ENCODE results near the gene SGMS2.

SGMS2 gene

DNA sequence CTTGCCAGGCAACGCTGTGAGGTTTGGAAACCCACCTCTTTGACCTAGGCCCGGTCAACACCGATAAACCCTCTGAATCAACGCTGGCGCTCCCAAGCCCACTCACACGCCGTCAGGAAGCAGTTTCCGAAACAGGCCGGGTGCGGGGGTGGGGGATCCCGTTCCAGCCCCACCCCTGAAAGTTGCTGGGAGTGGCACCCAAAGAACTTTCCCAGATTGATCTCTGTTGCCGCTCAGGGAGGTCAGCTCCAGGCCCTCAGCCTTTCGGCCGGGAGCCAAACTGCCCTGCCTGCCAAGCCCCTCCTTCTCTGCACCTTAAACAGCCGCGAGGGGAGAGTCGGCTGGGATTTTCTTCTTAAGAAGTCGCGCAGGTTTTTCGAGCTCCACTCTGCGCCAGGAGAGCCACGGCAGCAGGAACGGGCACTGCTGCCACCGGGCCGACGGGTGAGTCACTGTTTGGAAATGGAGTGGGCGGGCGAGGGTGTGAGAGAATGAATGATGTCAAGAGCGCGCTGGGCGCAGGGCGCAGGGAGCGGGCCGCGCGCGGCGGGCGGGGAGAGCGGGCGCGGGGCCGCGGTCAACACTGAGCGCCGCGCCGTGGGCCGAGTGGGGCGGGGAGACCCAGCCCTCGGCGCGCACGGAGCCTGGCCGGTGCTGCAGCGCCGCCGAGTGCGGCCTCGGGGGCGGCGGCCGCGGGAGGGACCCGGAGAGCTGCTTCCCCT is at the start of gene SGMS2:
Gene SGMS2, plus strand, starts transcription at position 583 of the 722 bp plus-strand sequence. CDS start 70,622 bp downstream, outside the sequence.
- no peak for DNase-seq (ENCODE audit: low spot score)

DNA sequence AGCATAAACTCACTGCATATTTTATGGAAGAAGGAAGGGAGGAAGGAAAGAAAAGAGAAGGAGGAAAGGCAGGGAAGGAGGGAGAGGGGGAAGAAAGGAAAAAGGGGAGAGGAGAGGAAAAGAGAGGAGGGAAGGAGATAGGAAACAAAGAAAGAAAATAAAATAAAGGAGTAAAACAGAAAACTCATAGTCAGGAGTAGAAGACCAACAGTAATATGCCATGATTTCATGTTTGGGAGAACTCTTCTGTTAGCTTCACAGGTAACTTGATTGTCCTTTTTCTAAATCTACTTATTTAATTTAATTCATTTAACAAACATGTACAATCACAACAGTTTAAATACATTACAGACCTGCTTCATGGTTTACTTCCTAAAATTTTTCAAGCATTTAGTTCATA is 46.8 kb upstream of the SGMS2 start:
- no peak for DNase-seq (ENCODE audit: low spot score)

DNA sequence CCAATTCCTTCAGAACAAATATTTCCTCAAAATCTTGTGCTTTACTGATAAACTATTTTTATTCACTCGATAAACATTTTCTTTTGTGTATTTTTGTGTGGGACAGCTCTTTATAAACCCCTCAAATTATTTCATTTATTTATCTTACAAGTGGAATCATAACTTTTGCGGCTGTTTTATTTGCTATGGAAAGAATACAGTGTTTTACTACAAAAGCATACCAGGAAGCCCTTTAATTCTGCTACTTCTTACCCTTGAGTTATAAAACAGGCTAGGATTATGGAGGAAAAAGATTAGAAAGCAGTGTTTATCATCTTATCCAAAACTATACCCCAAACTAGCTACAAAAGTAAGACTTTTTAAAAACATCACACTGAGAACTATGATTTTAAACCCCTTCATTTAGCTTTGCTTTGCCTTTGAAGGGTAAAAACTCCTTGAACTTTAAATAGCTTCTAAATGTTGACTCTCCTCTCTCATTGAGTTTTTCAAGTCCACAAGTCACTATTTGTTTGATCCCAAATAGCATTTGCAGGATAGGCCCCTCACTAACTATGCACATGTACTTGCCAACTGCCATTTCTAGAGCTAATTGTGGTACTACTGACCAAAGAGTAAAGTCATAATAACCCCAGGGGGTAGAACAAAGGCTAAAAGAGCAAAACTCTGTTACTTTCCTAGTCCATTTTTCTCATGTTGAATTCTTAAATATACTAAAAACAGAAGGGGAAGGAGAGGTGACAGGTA is 45.8 kb upstream of the SGMS2 start:
- DNase-seq (ENCODE audit: low spot score): no peak

DNA sequence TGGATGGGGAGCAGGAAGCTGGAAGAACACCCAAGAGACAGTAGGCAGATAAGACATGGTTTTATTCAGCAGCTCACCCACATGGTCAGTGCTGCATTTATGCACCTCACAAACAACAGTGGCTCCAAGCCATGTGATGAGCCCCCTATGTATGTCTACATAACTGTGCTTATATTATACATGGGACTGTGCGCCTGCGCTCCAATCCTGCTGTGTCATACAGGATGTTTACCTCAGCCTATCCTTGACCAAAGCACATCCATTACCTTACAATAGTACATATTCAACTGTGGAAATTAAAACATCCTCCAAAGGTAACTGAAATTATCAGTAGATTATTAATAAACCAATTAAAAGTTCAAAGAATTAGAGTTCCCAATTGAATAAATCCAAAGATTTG is 44.1 kb upstream of the SGMS2 start:
- no peak for DNase-seq (ENCODE audit: low spot score)

DNA sequence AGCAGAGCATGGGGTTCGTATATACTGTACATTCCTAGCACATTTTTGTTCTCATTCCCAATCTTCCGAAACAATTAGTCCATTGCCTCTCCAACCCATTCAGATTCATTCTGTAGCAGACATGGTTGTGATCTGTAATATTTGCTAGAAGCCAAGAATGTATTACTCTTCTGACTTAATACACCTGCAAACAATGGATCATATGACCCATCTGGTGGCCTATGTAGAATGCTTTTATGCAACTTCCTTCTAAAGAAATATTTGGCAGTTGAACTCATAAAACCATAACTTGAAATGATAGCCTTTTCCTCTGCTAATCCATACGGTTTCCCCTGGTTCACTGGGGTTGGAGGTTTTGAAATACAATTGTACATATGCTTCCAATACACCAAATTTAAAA is 32.8 kb upstream of the SGMS2 start:
- no peak for DNase-seq (ENCODE audit: low spot score)

DNA sequence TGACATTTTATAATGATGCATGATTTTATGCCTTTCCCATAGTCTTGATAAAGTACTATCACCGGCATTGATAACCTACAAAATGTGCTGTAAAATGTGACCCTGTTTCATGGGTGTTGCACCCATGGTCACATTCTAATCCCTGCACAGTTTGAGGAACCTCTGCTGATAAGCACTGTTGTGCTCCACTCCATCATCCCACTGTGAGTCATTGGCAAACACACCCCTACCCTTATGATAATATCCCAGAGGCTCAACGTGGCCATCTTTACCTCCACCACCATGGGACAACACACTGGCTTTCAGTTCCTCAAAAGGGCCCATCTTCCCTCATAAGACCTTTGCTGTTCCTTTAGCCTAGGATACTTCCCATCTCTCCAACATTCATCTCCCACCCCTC is 32.0 kb upstream of the SGMS2 start:
- DNase-seq (ENCODE audit: low spot score): no peak

DNA sequence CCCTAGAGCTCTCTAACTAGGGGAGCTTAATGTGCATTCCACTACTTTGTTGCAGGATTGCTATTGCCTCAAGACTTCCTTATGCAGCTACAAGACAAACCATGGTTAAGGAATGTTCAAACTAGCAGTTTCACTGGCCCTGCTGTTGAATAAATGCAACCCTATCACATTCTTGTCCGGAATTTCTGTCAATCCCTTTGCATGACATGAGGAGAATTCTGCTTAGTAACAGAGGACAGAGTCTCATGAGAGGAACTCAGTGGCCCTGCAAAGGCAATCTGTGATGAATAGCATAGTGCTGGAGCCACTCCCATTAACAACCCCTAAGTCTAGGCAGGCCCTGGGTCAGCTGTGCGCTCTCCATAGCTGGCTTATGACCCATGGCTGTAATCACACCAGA is 30.7 kb upstream of the SGMS2 start:
- no peak for DNase-seq (ENCODE audit: low spot score)

DNA sequence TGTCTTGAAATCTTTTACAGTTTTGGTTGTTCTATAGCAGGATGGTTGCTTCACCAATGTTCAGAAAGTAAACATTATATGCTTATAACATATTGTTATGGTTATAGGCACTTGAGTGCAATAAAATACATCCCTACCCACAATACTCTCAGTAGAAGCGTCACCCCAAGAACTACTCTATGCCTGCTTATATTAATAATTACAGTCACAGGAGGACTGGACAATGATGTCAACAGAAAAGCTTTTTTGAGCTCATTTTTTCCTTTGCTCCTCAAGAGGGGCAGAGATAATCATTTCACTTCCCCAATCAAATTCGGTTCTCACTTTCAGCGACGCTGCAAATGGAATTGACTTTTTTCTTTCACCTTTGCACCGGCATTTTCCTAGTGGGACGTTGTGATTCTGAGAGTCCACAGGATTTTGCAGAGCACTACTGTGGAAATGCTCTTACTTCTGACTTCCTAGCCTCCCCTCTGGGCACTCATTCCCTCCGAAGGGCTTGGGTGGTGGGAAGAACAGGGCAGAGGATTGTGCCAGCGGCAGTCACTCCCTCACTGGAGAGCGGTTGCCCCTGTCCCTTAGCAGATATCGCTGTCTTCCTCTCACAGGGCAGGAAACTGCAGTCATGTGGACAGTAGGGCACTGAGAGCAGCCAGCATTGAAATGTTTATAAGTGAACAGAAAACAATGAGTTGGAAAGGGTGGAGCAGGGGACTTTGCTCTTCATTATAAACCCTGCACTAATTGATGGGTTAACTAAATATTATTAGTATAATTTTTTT is 24.9 kb upstream of the SGMS2 start:
- no peak for DNase-seq (ENCODE audit: low spot score)

DNA sequence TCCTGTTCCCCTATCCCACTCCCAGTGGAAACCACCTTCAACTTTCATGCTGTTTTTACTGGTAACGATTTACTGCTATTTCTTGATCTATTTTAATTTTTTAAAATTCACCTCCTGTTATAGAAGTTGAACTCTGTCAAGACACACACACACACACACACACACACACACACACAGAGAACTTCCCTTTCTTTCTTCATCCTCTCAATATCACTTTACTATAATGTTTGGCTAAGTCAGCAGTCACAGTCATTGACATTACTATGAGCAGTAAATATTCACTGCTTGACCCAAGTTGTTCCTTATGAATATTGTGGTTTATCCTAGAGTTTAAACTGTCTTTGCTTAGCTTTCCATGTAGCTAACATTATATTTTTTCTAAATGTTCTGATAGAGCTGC is 24.0 kb upstream of the SGMS2 start:
- DNase-seq (ENCODE audit: low spot score): no peak

DNA sequence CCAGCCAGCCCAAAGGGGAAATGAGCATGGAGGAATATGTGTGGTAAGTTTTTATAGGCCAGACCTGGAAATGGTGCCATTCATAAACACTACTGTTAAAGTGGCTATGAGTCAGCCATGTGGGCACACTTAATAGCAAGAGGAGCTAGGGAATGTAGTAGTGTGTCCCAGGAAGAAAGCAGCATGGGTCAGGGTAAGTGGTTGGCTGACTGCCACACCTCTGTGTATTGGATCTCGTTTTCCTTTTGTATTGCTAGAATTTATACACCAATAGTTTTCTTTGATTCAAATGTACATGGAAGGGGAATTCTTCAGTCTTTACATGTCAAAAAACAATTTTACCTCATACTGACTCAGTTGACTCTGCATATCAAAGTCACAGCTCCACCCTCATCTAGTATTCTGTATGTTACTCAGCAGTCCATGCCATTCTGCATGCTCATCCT is 22.9 kb upstream of the SGMS2 start:
- DNase-seq (ENCODE audit: low spot score): no peak

DNA sequence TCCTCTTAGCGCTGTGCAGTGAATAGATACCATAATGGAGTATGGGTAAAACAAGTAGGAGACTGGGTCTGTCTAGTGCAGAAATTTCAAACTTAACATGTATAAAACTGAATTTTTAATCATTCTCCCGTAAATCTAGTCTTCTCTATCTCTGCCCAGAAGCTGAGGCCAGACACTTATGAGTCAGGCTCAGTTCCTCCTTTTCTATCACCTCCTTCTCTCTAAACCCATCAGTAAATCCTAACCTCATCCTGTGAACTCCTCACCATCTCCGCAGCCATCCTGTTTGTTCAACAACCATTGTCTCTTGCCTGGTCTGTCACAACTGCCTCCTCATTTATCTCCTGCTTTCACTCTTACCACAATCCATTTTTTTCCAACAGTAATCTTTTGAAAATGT is 19.8 kb upstream of the SGMS2 start:
- no peak for DNase-seq (ENCODE audit: low spot score)

DNA sequence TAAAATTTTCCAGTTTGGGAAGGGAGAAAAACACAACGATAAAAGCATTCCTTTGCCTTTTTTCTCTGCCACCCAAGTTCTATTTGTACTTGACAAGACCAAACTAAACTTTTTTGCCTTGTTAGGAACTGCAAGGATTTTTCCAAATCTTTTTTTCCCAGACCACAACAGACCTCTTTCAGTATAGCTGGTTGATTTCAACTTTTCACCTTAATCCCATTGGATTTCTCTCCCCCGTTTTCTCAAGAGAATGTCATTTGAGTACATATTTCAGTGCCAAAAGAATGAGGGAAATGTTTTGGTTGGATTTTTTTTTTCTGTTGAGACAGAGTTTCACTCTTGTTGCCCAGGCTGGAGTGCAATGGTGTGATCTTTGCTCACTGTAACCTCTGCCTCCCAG is 18.5 kb upstream of the SGMS2 start:
- no peak for DNase-seq (ENCODE audit: low spot score)

DNA sequence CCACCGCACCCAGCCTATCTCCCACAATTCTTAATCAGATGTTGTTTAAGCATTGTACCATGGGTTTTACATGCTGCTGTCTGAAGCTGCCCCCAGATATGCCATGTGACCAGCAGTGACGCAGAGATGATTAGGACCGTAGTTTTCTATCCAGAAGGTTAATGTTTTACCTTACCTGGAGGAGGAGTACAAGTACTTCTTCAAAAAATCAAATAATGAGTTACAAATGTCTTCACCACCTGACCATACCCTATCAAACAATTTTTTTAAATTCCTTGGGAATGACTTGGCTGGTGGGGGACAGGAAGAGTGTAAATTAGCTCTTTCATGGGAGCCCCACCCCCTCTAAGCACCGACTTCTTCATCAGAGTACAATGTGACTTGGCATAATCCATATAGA is 16.2 kb upstream of the SGMS2 start:
- no peak for DNase-seq (ENCODE audit: low spot score)

DNA sequence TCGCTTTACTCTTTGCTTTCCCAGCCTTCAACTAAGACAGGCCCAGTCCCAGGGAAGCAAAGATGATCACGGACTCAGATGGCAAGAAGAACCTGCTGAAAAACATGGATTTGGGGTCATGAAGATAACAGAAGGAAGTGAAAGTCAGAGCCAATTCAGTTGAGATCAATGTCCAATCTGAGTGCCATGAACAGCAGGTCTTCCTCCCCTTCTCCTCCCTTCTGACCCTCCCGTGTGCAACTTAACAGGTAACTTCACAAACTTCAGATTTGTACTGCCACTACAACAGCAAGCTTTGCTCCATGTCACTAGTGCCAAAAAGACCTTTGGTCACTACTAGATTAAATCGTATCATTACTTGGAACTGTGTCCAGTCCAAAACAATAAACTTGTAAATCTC is 15.5 kb upstream of the SGMS2 start:
- no peak for DNase-seq (ENCODE audit: low spot score)

DNA sequence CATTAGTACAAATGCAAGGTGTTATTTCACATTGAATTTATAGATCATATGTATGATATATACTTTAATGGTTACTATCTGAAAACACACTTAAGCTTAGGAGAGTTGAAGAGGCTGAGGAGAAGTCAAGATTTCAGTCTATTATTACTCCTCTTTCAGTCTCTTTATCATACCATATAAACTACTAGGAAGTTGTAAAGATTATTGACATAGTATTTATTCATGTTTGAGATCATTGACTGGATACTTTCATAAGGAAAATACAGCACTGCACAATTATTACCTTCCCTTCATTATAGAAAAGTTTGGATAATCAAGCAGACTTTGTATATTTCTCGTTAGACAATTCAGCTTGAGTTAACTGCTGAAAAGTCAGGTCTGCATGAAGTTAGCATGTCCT is 10.0 kb upstream of the SGMS2 start:
- no peak for DNase-seq (ENCODE audit: low spot score)

DNA sequence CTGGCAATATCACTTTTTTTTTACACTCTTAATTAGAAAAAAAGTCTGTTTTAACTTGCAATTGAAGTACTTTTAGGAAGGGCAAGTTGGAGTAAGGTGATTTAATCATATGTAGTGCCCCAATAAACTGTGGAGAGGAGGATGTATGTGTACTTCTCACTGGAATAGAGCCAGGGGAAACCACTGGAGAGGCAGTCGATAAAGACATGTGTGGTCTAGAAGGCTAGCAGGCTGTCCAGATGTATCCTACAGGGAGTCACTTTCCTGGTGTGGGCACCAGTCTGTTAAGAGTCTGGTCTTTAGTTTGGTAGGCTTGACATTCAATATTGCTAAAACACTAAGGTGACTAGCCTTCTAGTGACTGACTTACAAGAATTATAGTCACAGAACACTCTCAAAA is 9.6 kb upstream of the SGMS2 start:
- DNase-seq (ENCODE audit: low spot score): no peak

DNA sequence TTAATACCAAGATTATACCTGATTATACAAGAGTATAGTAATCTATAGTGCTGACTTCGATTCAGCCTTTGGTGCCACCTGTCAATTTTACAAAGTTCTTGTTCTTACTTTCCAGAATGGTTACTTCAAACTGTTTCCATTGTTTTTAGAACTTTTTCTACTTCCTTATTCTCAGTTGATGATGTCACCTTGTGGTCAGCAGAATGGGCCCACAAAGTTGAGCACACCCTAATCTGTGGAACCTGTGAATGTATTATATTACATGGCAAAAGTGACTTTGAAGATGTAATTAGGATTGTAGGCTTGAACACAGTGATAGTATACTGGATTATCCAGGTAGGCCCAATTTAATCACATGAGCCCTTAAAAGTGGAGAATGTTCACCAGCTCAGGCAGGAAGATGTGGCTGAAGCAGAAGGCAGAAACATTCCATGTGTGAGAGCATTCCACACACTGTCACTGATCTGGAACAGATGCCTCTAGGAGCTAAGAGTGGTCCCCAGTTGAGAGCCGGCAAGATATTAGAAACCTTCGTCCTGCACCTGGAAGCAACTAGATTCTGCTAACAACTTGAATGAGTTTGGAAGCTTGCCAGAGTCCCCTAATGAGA is 6.3 kb upstream of the SGMS2 start:
- DNase-seq (ENCODE audit: low spot score): no peak

DNA sequence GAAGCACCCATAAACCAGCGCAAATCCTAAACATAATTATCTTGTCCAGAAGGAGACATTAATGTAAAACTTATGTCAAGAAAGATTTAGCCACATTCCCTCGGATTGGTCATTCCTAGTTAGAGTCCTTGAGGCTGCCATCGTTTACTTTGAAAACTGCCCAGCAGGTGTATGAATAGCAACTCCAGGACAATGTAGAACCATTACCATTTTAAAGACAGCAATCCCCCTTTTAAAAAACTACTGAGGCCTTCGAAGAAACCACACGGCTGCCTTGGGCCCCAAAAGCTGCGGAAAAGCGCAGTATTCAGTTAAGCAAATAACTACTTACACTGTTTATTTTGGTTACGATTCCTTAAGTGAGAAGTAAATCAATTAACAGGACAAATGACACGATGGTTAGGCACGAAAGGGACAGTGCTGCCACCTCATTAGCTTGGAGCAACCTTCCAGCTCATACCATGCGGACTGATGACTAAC is 822 bp upstream of the SGMS2 start:
- no peak for DNase-seq (ENCODE audit: low spot score)

DNA sequence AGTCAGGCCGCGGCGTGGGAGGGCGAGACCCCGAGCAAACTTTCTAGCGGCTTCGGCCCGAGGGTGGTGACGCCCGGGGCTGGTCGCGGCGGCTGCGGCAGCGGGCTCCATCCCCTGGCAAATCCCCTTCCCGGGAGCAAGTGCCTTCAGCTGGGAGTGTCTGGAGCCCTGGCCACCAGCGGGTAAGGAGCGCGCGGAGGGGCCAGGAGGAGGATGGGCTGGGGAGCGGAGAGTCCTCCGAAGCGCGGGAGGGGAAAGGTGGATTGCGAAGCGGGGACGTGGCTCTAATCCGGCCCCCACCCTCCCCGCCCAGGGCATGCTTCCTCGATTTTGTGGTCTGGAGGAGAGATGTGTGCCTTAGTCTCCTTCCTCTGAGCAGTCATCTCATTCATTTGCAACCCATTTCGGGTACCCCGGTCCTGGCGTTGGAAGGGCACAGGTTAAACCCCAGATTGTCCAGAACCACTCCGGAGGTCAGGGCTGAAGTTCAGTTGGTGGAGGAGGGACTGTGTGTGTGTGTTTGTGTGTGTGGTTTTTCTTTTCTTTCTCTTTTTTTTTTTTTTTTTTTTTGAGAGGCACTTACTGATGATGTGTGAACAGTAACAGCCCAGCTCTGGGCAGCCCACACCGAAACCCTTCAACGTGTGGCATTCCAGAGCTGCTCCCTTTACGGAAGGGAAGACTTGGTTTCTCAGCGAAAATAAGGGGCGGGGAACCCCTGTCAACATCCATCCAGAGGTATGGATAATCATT is 516 bp downstream of the SGMS2 start:
- DNase-seq (ENCODE audit: low spot score): no peak

DNA sequence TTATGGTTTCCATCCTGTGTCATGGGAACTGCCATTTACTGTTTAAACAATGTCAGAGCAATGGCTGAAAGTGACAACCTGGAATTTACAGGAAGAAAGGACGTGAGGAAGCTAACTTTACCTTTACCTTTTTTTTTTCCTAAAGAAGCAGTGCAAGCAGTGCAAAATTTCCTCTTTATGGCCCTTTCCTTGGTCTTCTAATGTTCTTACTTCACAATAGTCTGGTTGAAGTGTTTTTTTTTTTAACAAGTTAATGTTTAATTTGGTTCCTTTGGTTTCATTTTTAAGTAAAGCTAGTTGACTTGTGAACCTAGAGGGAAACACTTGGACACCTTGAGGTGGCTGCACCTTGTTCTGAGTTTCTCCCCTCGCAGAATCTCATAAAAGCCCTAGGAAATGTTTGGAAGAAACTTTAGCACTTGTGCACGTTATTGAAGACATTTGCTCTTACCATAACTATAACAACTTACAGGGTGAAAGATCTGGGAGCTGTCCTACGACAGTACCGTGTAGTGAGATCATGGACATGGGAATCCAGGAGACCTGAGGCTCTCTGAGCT is 1.8 kb downstream of the SGMS2 start:
- no peak for DNase-seq (ENCODE audit: low spot score)
